ENCODE results near the gene CRY2. TPM values are rescaled to one million over a fixed set of nuclear protein-coding genes. Genes with fewer than 3 reads are reported as not detected.

Gene CRY2
- total RNA-seq, 6 experiments from 2014 or later, result 19.6 to 104 (median 31.5) TPM

DNA sequence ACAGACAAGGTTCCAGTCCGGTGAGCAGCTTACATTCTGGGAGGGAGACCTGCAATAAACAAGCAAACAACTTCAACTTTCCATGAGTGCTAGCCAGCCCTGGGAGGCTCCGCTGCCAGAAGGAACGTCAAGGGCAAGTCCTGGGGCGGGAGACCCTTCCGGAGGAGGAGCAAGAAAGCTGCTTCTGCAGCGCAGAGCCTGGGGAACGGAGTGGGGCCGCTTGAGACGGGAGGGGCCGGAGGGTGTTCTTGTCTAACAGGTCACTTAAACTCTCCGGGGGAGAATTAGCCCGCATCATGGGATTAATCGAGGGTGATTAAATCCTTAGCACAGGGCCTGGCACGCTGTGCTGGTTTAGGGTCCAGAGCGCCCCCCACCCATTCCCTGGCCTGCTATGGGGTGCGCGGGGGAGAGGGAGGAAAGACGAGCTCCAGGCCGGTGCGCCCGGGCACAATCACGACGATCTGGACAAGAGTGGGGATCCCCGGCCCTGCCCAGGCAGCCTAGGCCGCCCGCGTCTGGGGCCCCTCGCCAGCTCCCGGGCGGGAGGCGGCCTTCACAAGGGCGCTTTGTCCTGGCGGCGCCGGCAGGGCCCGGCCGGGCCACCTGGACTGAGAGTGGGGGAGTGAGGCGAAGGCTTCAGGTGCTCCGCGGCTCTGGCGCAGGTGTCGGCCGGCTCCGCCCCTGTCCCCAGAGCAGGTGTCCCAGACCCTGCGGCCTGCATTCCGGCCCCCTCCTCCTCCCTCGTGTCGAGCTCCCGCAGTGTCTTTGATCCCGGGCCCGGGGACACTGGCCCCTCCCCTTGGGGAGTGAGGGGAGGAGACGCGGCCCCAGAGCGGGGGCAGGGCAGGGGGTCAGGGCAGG is 74.5 kb downstream of the CRY2 start:
- TF ChIP-seq, protein P1, sequence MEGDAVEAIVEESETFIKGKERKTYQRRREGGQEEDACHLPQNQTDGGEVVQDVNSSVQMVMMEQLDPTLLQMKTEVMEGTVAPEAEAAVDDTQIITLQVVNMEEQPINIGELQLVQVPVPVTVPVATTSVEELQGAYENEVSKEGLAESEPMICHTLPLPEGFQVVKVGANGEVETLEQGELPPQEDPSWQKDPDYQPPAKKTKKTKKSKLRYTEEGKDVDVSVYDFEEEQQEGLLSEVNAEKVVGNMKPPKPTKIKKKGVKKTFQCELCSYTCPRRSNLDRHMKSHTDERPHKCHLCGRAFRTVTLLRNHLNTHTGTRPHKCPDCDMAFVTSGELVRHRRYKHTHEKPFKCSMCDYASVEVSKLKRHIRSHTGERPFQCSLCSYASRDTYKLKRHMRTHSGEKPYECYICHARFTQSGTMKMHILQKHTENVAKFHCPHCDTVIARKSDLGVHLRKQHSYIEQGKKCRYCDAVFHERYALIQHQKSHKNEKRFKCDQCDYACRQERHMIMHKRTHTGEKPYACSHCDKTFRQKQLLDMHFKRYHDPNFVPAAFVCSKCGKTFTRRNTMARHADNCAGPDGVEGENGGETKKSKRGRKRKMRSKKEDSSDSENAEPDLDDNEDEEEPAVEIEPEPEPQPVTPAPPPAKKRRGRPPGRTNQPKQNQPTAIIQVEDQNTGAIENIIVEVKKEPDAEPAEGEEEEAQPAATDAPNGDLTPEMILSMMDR (IDR thresholded peaks at IDR 0.05), result no peak
- no peak for TF ChIP-seq POLR2A (IDR thresholded peaks at IDR 0.05)
- intact Hi-C loops (cut with DNase I), result no loop called here
- Histone ChIP-seq H3K4me1 (peaks cover 0 to 15% (median 2%) of the 10 kb centered on the region in 4 donors), H3K27me3 (no peaks in the 10 kb centered on the region), H3K36me3 (no peaks in the 10 kb centered on the region), H3K27ac (no peak overlapping the region), H3K4me3 (peak overlapping the region; percentile 32 to 54 (median 53)), H3K9me3 (no peaks in the 10 kb centered on the region)
- WGBS (ENCODE audit: insufficient coverage, low coverage, low lambda C conversion rate, missing lambda C conversion rate), result 7% methylated on average over 6 of the region's 54 CpGs
- ATAC-seq, result peak; percentile 2 to 55 (median 16)
- DNase-seq, result peak; percentile 20 to 75 (median 66)

DNA sequence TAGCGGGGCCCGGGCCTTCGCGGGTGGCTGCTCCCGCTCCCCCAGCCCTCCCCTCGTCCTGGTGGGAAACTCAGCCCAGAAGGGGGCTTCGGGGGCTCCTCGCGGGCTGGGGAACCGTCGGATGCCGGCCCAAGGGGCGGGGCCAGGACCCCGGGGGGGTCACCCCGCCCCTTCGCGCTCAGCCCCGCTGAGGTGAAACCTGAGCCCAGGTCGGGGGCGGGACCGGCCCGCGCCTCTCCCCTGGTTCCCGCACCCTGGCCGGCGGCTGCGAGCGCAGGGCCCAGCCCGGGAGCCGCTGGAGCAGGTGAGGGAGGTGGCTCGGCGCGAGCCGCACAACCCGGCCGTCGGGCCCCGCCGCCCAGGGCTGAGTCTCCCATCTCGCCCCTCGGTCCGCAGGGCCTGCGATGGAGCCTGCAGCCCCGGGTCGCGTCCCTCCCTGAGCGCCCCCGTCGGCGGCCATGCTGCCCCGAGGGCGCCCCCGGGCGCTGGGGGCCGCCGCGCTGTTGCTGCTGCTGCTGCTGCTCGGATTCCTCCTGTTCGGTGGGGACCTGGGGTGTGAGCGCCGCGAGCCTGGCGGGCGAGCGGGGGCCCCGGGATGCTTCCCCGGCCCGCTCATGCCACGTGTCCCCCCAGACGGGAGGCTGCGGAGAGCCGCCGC is 75.3 kb downstream of the CRY2 start, which contains the start of gene LARGE2:
LARGE2 (plus strand) TSS at position 232 of the 658 bp plus-strand sequence; CDS start at position 459, 227 bp downstream.
- no peaks in the 10 kb centered on the region for H3K36me3 ChIP-seq
- no peaks in the 10 kb centered on the region for H3K27me3 ChIP-seq
- peak; percentile 15 to 64 (median 27) for ATAC-seq
- H3K4me1 ChIP-seq, result peaks cover 0 to 11% (median 0%) of the 10 kb centered on the region in 4 donors
- no peaks in the 10 kb centered on the region for H3K9me3 ChIP-seq
- intact Hi-C loops (cut with DNase I), result no loop called here
- 0% methylated on average over 3 of the region's 73 CpGs for WGBS (ENCODE audit: insufficient coverage, low coverage, low lambda C conversion rate, missing lambda C conversion rate)
- no peak within 1 kb of the TSS for H3K27ac ChIP-seq
- TF ChIP-seq, protein P1 (IDR thresholded peaks at IDR 0.05), result no peak
- TF ChIP-seq POLR2A (IDR thresholded peaks at IDR 0.05), result no peak
- H3K4me3 ChIP-seq, result peak within 1 kb of the TSS; percentile 32 to 54 (median 53)
- DNase-seq, result peak in 1 of 3 donors; percentile 66

- no peak for ATAC-seq
- Histone ChIP-seq H3K27me3 (no peaks in the 10 kb centered on the region), H3K4me1 (peaks cover 0 to 11% (median 0%) of the 10 kb centered on the region in 4 donors), H3K36me3 (no peaks in the 10 kb centered on the region), H3K27ac (no peak overlapping the region), H3K9me3 (no peaks in the 10 kb centered on the region), H3K4me3 (no peak overlapping the region)
- 90% methylated on average over 2 of the region's 22 CpGs for WGBS (ENCODE audit: insufficient coverage, low coverage, low lambda C conversion rate, missing lambda C conversion rate)
- DNase-seq, result peak in 1 of 3 donors; percentile 46
- TF ChIP-seq, protein P1 (IDR thresholded peaks at IDR 0.05), result no peak
- intact Hi-C loops (cut with DNase I), result no loop called here
Observed at GRCh38 chr11:45924036-45924915, 77.0 kb downstream of the CRY2 start.

DNA sequence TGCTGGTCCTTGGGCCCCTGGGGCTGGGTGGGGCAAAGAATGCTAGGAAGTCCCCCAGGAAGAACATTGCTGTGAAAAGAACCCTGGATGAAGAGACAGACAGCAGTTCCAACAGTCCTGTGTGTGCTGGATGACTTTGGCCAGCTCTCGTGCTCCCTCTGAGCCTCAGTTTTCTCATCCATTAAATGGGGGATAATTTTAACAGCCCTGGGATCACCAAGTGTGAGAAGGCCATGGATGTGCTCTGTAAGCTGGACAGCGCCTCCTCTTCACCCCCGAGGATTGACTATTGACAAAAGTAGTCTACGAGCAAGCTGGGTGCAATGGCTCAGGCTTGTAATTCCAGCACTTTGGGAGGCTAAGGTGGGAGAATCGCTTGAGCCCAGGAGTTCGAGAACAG is 77.7 kb downstream of the CRY2 start:
- TF ChIP-seq POLR2A (IDR thresholded peaks at IDR 0.05), result no peak
- TF ChIP-seq, protein P1 (IDR thresholded peaks at IDR 0.05), result no peak
- ATAC-seq (no peak), DNase-seq (no peak)
- 87% methylated on average over 3 of the region's 6 CpGs for WGBS (ENCODE audit: insufficient coverage, low coverage, low lambda C conversion rate, missing lambda C conversion rate)
- no peak overlapping the region for H3K27ac ChIP-seq
- H3K36me3 ChIP-seq, result no peaks in the 10 kb centered on the region
- H3K9me3 ChIP-seq, result no peaks in the 10 kb centered on the region
- no peak overlapping the region for H3K4me3 ChIP-seq
- intact Hi-C loops (cut with DNase I), result no loop called here
- no peaks in the 10 kb centered on the region for H3K27me3 ChIP-seq
- peaks cover 0 to 11% (median 0%) of the 10 kb centered on the region in 4 donors for H3K4me1 ChIP-seq
